ENCODE measurements around the gene BAHCC1. TPM values are rescaled to one million over a fixed set of nuclear protein-coding genes. Genes with fewer than 3 reads are reported as not detected.
A peak's percentile ranks its signal among the peaks of the same experiment; 100 is the strongest.

The BAHCC1 gene
- total RNA-seq, 1 donor from 2014 or later: 8.0 TPM

- no peak for DNase-seq (ENCODE audit: low spot score)
- no peak for ATAC-seq
Observed at GRCh38 chr17:81366648-81367047, 28.6 kb upstream of the BAHCC1 start.

GRCh38 chr17:81367171-81367570, 28.1 kb upstream of the BAHCC1 start:
- no peak for ATAC-seq
- no peak for DNase-seq (ENCODE audit: low spot score)

DNA sequence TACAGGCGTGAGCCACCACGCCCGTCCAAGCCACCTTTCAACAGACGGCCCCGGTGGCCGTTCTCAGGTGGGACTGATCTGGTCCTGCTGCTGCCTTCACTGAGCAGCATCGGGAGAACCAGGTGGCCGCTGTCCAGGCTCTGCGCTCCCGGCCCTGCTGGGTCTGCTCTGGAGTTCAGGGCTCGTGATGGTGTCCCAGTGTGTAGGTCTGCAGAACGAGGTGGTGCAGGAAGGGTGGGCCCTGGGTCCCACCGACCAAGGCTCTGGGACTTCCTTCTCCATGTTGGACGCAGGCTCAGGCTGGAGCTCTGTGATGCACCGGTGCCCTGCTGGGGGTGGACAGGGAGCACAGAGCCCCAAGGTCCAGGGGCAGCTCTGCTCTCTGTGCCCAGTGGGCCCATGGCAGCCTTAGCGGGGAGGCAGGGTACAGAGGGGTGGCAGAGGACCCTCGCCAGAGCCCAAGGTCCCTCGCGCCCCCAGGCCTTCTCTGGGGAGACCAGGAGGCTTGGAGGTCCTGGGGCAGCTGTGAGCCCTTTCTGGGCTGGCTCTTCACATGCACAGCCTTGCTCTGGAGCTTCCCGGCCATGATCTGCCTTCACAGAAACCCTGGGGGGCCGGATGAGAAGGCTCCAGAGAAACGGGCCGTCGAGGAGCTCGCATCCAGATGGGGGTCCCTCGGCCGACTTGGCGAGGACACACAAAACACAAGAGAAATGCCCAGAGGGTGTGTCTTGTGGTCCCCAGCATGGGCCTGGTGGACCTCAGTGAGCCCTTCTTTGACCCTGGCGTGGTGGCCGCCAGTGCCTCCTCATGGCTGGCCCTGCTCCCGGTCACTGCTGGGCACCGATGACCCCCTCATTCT, 26.9 kb upstream of the BAHCC1 start:
- DNase-seq (ENCODE audit: low spot score) (no peak), ATAC-seq (no peak)

DNA sequence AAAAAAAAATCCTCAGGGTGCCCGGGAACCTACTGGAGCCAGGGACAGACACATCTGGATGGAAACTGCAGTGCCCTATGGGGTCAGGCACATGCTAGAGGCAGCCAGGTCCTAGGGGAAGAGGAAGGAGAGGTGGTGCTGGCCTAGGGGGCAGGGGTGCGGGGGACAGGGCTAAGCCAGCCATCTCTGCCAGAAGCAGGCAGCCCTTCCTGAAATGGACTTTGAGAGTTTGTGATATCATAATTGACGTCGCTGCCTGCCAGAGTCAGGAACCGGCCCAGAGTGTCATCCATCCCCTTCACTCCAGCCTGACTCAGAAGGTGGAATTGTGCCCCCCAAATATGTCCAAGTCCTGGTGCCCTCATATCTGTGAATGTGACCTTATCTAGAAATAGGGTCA, 25.0 kb upstream of the BAHCC1 start:
- DNase-seq (ENCODE audit: low spot score) (no peak), ATAC-seq (no peak)

DNA sequence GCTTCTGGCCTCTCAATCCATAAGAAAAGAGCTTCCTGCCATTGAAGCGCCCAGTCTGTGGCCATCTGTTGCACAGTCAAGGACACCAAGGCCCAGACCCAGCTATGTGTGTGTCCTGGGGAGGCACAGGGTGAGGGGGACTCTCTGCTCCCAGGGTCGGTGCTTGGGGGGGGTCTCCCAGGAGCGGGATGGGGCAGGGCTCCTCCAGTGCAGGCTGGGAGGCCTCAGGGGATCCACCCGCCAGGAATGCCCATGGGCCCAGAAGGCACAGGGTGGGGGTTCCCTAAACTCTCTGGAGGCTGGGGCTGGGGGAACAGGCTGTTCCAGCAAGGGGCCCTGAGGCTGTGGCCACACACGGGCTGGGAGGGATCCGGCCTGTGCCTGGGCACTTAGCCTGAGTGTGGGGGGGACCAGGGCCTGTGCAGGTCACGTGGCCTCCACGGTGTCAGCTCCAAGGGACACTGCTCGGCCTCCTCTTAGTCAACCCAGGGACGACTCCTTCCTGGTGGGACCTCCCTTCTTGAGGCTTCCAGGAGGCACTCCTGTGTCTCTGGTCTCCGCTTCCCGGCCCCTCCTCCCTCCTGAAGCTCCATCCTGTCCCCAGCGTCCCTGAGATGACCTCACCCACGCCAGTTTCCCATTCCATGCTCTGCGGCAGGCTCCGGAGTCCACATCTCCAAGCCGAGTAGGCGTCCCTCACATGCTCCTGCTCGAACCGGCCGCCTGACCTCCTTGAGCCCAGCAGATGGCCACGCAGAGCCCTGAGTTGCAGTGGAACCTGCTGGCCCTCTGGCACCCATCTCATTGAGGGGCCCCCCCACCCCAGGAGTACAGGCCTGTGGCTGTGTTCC, 23.1 kb upstream of the BAHCC1 start:
- ATAC-seq (peak; percentile 76), DNase-seq (ENCODE audit: low spot score) (no peak)

GRCh38 chr17:81373536-81374160, 21.6 kb upstream of the BAHCC1 start:
- DNase-seq (ENCODE audit: low spot score) (no peak), ATAC-seq (peak; percentile 19)

GRCh38 chr17:81374890-81375289, 20.4 kb upstream of the BAHCC1 start:
- DNase-seq (ENCODE audit: low spot score) (no peak), ATAC-seq (no peak)

DNA sequence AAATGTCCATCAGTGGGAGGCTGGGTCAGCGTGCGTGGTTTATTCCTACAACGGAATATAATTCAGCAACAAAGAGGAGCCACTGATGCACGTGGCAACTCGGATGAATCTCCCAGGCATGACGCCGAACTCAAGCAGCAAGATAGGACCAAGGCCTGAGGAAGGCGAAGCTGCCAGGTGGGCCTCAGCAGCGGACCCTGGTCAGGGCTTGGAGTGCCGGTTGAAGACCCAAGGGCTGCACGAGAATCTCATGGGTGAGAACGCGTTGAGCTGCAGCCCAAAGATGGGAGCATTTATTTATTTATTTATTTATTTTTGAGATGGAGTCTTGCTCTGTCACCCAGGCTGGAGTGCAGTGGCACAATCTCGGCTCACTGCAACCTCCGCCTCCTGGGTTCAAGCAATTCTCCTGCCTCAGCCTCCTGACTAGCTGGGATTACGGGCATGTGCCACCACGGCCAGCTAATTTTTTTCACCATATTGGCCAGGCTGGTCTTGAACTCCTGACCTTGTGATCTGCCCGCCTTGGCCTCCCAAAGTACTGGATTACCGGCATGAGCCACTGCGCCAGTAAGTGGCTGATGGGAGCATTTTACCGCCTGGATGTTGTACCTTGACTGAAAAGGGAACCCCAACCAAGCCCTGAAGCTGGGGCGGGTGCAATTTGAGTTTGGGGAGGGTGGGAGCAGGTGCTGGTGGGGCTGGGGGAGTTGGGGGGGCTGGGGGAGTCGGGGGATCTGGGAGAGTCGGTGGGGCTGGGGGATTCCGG, 18.1 kb upstream of the BAHCC1 start:
- no peak for DNase-seq (ENCODE audit: low spot score)
- ATAC-seq: no peak

- ATAC-seq: no peak
- no peak for DNase-seq (ENCODE audit: low spot score)
Observed at GRCh38 chr17:81378941-81379511, 16.2 kb upstream of the BAHCC1 start.

GRCh38 chr17:81379523-81379942, 15.7 kb upstream of the BAHCC1 start:
- DNase-seq (ENCODE audit: low spot score) (no peak), ATAC-seq (peak; percentile 70)

- ATAC-seq (no peak), DNase-seq (ENCODE audit: low spot score) (no peak)
Observed at GRCh38 chr17:81380131-81380530, 15.1 kb upstream of the BAHCC1 start.

GRCh38 chr17:81380666-81381518, 14.4 kb upstream of the BAHCC1 start:
- ATAC-seq (no peak), DNase-seq (ENCODE audit: low spot score) (no peak)

DNA sequence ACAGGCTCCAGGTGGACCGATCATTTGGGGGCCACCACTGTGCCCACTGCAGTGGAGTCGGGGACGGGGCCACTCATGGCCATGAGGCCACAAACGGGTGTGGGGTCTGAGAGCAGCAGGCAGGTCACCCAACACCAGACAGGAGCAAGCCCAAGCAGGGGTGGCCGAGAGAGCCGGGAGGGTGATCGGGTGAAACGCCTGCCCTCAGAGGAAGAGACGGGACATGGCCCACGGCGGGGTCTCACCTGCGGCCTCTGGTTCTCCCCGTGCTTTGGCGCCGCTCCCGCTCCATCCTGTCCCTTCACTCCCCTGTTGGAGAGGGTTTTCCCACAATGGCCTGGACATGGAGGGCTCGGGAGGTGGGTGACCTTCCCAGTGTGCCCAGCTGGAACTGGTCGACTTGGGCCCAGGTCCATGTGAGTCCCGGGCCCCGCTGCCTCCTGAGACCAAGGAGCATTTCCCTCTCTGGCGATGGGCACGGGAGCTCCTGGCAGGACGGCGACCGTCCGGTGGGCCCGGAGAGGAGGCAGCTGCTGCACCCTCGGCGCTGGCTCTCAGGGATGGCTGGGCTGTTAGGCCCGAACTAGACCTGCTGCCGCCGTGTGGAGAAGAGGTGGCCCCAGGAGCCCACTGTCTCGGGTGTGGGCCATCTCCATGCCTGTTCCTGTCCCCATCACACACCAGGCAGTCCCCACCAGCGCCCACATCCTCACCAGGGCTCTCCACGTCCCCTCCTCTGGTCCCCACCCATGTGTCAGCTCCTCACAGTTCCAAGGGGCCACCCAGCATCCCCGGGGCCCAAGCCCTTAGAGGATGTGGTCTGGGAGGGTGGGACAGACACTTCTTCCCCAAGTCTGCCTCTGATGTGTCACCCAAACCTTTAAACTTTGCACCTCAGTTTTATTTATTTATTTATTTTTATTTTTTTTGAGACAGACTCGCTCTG, 13.4 kb upstream of the BAHCC1 start:
- ATAC-seq (no peak), DNase-seq (ENCODE audit: low spot score) (no peak)

DNA sequence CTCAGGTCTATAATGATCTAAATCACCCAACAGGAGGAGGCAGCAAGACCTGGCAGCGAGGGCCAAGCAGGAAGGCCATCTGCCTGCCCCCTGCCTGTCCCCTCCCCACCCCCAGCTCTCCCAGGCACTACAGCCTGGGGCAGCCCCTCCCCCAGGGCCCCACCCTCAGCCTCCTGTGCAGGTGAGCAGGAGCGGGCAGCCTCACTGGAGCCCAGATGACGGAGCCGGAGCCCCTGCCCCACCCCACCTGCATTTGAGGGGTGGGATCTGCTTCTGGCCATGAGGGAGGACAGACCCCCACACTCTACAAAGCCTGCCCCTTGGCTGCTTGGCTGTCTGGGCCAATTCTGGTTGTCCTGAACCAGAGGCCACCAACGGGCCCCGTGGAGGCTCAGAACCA, 12.4 kb upstream of the BAHCC1 start:
- ATAC-seq (no peak), DNase-seq (ENCODE audit: low spot score) (no peak)

GRCh38 chr17:81383504-81384421, 11.5 kb upstream of the BAHCC1 start:
- ATAC-seq: no peak
- no peak for DNase-seq (ENCODE audit: low spot score)

GRCh38 chr17:81384929-81385319, 10.3 kb upstream of the BAHCC1 start:
- ATAC-seq: no peak

More at GRCh38 chr17:81384929-81385319, 10.3 kb upstream of the BAHCC1 start:
- DNase-seq (ENCODE audit: low spot score): no peak

Measured in left lobe of liver (tissue), 2 donors.